Tongue (tissue), 2 donors: ENCODE results near the gene TERT. TPM values are rescaled to one million over a fixed set of nuclear protein-coding genes. Genes with fewer than 3 reads are reported as not detected.
"Not testable (repeated sequence)": the region's sequence is repeated elsewhere in the genome, so short reads cannot be mapped to it uniquely, and the experiment has no call there.

Experiments used
- DNase-seq: peaks from one replicate; pipeline ENCODE4 v3.0.0-alpha.2; 2015
- total RNA-seq: library from RNA; depleted of rRNA; stranded (reverse); fragments of >200 nt; gene quantifications from one replicate; pipeline ENCODE4 v1.2.3, GENCODE V29; 2014

Gene TERT
- total RNA-seq, 1 donor from 2014 or later: 0.21 TPM

- DNase-seq: no peak
These were observed 16.0 kb downstream of the TERT start for GRCh38 chr5:1278656-1279442.

- DNase-seq: no peak
These were observed 16.7 kb downstream of the TERT start for GRCh38 chr5:1278216-1278615.

DNA sequence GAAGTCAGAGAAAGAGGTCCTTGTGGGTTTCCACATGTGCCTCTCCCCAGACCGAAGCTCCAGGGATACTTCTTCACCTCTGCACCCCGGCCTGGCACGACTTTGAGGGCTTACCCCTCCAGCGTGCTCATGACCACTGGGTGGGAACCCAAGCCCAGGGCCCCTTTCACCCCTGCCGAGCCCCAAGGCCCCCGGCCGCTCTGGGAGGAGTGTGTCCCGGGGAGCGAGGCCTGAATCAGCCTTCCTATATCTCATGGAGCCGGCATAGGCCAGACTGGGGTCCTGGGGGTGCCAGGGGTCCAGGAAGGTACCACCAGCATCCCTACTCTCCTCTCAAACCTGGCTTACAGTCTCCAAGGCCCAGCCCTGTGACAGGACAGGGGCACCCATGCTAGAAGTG, 17.1 kb downstream of the TERT start:
- DNase-seq: no peak

GRCh38 chr5:1277331-1277730, 17.5 kb downstream of the TERT start:
- no peak for DNase-seq

GRCh38 chr5:1276930-1277329, 17.9 kb downstream of the TERT start:
- DNase-seq: no peak

- not testable (repeated sequence) for DNase-seq
These were observed 19.2 kb downstream of the TERT start for GRCh38 chr5:1275397-1276391.

DNA sequence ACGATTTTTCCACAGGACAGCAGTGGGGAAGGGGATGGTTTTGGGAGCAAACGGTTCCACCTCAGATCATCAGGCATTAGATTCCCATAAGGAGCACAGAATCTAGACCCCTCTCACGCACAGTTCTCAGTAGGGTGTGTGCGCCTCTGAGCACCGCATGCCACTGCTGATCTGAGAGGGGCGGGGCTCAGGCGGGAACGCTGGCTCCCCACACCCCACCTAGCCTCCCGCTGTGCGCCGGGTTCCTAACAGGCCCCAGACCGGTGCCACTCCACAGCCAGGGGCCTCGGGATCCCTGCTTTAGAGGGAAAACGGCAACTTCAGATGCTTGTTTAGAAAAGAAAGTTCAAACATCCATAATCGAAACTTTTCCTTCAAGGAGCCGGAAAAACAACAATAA, 20.4 kb downstream of the TERT start:
- no peak for DNase-seq

DNA sequence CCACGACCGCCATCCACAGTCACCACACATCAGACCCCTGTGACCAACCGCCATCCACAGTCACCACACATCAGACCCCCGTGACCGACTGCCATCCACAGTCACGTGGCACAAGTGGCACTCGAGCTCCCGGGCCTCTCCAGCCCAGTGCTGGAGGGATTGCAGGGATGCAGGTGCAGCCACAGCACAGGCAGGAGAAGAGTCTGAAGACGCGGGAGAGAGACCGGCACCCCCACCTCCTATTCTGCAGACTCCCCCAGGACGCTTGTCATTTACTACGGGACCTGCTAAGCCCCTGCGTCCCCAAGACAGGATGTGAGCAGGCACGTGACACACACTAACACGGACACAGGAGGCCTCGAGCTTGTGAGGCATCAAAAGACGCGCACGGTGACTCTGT, 21.1 kb downstream of the TERT start:
- no peak for DNase-seq

DNA sequence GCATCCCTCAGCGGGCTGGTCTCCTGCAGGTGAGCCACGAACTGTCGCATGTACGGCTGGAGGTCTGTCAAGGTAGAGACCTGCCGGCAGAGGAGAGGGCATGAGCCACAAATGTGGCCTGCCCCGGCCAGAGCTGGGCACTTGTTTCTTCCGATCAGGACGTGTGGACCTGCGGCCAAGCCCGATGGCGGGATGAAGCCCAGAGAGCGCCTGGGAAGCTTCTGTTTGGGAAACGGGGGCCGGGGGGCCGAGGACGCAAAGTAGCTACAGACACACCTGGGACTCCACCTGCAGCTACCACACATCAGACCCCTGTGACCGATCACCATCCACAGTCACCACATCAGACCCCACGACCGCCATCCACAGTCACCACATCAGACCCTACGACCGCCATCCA, 22.7 kb downstream of the TERT start:
- no peak for DNase-seq

- no peak for DNase-seq
These were observed 23.6 kb downstream of the TERT start for GRCh38 chr5:1270933-1271914.

DNA sequence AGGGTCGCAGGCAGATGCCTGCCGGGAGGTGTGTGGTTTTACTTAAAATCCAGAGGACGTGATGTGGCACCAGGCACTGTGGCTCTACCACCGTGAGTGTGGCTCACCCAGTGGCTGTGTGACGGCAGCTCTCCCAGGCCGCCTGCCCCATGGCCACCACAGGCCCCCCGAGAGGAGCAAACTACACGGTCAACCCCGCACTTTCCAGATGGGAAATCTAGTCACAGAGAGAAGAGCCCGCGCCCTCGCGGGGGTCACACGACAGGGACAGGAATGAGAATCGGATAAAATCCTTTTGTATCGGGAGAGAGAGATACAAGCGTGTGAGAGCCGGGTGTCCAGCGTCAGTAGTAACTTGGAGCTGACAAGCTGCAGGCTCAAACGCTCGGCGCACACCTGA, 24.4 kb downstream of the TERT start:
- no peak for DNase-seq

GRCh38 chr5:1268666-1269065, 26.2 kb downstream of the TERT start:
- DNase-seq: no peak

DNA sequence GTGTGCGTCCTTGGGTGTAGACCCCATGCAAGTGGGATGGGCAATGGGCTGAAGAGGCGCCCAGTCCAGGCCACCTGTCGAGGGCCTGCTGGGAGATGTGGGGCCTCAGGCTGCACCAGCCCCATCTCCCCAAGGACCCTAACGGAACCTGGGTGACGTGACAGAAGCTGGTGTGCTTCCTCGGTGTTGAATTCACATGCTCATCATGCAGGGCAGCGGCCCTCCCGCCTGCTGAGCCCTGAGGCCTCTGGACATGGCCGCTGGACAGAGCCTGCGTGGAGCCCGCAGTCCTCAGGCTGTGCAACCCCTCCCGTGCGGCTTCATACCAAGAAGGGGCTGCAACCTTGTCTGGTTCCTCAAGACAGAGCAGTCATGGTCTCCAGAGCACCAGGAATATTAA, 26.8 kb downstream of the TERT start:
- no peak for DNase-seq

GRCh38 chr5:1267464-1267863, 27.4 kb downstream of the TERT start:
- DNase-seq: not testable (repeated sequence)

GRCh38 chr5:1266791-1267190, 28.1 kb downstream of the TERT start:
- no peak for DNase-seq

- no peak for DNase-seq
These were observed 29.1 kb downstream of the TERT start for GRCh38 chr5:1265461-1266455.

GRCh38 chr5:1265026-1265425, 29.8 kb downstream of the TERT start:
- DNase-seq: no peak

DNA sequence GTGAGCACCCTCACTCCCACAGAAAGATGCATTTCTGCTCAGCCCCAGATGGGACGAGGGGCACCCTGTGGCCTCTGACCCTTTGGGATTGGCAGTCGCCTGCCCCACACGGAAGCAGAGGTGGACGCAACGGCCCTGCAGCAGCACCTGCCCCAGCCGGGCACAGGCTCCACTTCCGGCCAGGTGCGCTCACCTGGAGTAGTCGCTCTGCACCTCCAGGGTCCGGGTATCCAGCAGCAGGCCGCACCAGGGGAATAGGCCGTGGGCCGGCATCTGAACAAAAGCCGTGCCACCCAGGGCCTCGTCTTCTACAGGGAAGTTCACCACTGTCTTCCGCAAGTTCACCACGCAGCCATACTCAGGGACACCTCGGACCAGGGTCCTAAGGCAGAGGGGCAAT, 30.7 kb downstream of the TERT start:
- DNase-seq: no peak

DNA sequence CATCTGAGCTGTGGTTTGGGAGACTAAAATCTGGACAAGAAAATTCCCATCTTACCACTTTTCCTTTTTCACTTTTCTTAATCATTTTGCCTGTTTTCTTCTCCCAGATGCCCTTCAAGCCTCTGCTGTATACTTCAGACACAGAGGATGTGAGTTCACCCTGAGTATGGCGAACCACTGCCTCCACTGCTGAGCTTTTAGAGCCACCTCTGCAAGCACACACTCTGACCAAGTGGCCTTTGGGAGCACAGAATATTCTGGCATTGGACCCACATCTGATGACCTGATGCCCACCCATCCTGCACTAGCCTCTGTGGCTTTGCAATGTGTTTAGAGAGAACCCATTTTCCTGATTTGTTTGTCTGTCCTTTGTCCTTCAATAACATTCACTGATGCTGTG, 32.5 kb downstream of the TERT start:
- no peak for DNase-seq

DNA sequence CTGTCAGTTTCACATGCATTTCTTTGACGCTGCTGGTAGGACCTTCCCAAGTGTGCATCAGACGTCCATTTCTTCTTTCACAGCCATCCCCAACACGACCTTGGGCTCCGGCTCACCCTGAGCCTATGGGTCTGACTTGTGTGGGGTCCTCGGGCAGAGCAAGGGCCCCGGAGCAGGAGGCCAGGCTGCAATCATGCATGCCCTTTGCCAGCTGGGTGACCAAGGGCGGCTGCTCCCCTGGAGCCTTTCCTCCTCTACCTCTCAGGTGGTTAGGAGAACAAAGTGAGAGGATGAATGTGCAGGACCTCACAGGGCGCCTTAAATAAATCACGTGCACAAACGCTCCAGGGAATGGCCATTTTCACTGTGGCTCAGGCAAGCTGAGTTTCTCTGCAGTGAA, 33.2 kb downstream of the TERT start:
- DNase-seq: no peak
